Measurements from ENCODE around the gene MAP3K5.

The MAP3K5 gene

DNA sequence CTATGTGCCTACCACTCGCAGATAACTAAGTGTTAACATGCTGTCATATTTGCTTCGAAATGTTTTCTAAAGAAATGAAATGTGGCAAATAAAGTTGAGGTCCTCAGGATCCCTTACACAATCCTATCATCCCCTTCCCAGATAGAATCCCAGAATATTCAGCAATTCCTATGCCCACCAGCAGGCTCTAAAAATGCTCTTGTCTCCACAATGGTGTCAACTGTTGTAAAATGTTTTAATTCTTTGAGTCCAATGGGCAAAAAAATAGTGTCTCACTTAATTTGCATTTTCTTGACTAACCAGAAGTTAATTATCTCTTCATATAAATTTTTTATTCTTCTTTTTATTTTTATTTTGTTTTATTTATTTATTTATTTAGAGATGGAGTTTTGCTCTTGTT lies 138.2 kb downstream of the MAP3K5 start:
- DNase-seq: no peak

DNA sequence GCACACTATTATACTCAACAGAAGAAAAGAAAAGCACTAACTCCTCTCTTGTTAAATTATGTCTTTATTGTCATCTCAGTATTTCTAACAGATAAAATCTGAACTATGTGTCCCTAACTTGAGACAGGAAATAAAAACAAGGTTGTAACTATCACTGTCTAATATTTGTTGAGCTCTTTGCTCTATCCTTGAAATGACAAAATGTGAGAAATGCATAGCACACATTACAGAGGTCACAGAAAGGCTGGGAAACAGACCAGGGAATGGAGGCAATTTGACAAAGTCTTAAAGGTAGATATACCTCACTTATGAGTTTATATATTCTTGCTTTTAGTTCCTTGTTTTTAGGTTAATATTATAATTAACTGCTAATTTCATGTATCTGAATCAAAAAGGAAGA lies 139.6 kb downstream of the MAP3K5 start:
- no peak for DNase-seq

DNA sequence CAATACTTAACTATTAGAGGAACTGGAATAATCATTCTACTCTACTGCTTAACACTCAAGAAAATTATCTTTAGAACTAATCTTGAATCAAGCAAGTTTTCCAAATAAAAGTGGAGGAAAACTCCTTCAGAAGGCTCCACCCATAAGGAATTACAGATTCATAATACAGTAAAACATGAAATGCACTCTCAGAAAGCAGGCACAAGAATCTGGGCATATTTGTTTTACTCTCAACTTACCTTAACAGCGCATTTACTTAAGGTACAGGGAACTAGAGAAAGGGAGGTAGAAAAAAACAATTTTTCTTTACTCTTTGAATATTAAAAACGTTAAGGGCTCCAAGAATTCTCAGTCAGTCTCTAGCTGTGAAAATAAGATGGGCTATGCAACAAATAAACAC lies 140.3 kb downstream of the MAP3K5 start:
- no peak for DNase-seq

DNA sequence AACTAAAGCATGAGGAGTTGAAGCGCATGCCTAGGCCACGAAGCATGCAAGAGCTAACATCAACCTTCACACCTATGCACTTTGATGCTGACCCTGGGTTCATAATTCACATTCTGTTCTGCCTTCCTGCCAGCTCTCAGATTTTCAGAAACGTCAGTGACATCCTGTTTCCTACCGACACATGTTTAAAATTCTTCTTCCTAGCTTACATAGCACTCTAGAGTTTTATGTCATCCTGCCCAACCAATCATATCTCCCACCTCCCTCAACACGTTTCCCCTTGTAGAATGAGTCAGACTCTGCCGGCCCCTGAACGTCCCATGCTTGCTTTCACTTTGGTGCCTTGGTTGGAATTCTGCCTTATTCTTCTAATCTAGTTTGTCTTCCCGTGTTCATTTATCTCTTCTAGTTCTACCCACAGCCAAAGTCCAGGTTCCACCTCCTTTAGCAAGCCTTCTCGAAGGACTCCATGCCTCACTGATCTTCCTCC lies 144.9 kb downstream of the MAP3K5 start:
- DNase-seq: no peak

DNA sequence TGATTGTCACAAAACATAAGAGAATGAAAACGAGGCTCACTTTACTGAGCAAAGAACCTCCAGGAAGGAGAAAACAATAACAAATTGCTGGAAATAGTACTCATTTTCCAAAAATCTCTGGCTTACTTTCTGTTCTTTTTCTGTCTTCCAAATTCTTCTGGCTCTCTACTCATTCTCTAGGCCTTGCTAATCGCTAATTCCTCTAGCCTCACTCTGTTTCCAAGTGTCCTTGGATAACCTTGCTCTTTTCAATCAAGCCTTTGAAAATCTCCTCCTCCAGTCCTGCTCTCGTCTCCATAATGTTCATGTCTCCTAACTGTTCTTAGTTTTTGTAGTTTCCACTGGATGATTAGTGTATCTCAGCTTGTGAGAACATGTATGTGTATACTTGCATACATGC lies 145.9 kb downstream of the MAP3K5 start:
- DNase-seq: no peak

DNA sequence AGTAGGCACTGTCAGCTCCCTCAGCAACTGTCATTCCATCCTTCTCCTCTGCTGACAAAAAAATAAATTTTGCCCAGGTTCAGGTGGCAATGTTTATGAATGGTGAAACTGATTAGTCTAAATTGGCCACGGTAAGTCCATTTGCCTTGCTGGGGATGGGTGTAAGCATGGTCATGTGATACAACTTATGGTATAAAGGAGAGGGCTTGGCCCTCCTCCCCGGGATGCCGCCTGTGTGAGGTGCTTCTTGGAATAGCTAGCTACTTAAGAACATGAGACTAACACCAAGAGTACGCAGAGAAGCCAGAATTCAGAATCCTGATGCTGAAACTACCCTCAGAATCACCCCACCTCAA lies 147.7 kb downstream of the MAP3K5 start:
- DNase-seq: no peak

DNA sequence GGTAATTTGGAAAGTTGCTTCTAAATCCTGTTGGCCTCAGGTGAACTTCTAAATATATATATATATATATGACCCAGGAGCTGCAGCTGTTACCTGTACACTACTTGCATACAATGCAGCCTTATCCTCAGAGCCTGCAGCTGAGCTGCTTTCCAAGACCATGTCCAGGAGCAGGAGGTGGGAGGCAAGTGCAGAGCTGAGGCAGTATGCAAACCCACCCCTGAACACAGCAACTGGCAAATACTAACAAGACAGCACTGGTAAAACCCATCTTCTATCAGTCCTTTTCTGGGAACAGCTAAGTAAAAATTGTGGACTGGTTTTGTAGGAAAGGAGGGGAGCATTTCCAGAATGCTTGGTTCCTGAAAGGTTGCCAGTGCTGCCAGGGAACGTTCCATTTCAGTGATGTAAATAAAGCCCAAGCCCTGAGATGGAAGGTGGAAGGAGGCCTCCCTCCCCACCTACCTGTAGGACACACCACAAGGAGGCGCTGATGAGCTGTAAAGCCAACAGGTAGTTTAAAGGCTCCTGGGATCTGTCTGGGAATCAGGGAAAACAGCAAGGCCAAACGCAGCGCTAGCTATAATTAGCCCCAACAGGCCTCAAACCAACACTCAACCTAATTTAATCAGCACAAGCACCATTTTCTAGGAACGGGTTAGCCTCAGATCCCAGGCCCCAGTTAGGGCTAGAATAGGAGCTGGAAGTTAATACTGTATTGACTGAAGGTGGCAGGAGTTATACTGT lies 148.3 kb downstream of the MAP3K5 start:
- DNase-seq: peak in 50 of 56 donors; percentile 4 to 87 (median 38)

DNA sequence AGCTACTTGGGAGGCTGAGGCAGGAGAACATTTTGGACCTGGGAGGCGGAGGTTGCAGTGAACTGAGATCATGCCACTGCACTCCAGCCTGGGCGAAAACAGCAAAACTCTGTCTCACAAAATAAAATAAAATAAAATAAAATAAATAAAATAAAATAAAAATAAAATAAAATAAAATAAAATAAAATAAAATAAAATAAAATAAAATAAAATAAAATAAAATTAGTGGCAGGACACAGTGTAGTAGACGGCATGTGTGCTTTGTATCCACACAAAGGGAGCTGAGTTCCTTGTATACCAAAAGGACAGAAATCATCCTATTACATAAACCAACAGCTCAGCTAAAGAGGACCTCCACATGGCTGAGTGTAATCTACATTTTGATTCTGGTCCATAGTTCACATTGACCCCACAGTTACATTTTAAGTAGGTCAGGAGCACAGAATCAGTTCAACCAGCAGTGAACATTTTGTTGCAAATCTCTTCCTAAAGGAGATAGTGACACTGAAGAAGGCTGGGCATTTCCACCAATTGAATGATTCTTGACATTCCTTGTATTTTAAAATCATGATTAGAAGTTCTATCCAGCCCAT lies 150.3 kb downstream of the MAP3K5 start:
- no peak for DNase-seq

DNA sequence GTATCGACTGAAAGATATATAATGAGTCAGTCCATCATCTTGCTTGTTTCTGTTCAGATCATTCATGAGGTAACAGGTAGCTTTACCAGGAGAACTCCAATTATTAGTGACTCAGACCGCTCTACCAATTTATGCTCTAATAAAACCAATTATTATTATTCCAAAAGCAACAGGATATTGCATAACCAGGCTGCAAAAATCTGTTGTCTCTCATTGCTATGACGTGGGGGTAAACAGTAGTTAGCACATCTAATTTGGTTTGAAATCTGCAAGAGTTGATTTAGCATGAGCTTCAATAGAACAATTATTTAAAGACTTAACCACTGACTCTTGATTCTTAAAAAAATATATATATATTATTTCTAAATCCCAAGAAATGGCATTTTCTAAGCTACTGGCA lies 151.1 kb downstream of the MAP3K5 start:
- DNase-seq: no peak

DNA sequence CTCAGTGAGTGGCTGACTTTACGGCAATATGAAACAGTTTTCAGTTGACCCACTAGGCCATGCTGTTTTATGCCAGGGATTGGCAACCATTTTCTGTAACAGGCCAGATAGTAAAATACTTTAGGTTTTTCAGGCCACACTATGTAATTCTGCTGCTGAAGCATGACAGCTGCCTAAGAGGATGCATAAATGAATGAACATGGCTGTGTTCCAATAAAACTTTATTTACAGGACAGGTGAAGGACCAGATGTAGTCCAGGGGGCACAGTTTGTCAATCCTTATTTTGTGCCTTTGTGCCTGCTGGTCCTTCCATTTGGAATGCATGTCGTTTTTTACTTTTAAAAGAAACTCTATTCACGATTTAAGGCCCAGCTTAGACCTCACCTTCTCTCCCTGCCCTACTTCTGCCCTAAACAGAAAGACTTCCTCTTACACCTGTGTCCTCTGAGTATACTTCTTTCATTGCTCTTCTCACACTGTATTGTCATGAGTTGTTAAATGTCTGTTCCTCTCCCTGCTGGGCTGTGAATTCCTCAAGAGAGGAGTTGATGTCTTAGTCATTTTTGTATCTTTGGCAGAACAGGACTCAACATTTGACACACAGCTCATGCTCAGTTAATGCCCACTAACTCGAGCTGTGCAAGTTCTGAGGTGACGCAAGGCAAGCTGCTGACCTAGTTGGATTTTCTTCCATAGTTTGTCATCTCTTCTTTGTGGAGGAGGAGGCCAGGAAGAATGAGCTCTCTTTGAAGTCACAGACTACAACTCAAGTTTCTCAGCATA lies 152.0 kb downstream of the MAP3K5 start:
- DNase-seq: no peak

DNA sequence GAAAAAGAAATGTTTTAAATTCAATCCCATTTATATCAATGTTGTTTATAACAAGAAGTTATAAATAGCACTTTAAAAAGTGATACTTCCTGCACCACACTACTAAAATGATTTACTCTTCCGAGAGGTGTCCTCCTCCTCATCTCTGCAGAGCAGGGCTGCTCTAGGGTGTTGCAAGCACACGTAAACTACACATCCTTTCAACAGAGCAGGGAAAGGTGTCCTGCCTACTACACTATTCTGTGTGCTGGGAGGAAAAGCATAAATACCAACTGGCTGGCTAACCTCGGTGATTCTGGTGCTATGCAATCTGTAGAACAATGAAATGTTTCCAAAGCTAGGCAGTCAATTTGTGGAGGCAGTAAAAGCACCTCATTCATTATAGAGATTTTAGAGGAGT lies 152.6 kb downstream of the MAP3K5 start:
- peak in 11 of 56 donors; percentile 2 to 33 (median 11) for DNase-seq

DNA sequence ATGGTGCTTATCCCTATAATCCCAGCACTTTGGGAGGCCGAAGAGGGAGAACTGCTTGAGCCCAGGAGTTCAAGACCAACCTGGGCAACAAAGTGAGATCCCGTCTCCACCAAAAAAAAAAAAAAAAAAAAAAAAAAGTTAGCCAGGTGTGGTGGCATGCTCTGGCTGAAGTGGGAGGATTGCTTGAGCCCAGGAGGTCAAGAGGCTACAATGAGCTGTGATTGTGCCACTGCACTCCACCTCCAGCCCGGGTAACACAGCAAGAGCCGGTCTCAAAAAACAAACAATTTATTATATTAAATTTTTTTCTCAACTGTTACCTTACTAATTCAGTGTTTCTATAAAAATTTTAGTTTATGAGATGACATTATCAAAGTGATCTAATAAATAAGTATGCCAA lies 156.7 kb downstream of the MAP3K5 start:
- no peak for DNase-seq

DNA sequence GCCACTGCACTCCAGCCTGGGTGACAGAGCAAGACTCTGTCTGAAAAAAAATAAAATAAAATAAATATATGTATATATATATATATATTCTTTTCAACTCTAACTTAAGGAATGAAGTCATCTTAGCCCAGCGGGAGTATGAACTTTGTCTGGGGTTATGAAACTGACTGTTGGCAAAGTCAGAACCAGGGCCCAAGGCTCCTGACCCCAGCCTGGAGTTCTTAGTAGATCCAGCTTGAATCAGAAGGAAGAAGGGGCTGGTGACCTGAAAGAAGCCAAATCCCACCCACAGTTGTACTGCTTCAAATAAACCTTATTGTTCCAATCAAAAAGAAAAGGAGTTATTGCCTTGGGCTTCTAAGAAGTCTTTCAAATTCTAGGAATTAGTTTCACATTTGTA lies 158.9 kb downstream of the MAP3K5 start:
- no peak for DNase-seq

DNA sequence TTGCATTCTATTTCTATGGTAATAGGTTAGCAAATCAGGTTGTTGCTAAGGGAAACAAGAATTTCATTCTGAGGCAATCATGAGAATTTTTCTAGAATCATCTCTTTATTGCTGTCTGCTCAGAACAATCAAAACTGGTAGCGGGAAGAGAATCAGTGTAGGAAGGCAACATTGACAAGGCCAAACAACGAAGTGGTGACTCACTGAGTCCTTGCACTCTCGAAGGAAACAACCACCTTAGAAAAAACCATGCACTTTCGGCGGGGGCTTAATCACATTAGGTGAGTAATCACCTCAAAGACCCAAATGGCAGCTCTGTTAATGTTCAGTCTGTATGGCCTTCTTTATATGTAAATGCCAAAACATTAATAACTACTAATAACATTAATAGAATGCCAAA lies 163.3 kb downstream of the MAP3K5 start:
- DNase-seq: peak in 19 of 56 donors; percentile 4 to 64 (median 22)

DNA sequence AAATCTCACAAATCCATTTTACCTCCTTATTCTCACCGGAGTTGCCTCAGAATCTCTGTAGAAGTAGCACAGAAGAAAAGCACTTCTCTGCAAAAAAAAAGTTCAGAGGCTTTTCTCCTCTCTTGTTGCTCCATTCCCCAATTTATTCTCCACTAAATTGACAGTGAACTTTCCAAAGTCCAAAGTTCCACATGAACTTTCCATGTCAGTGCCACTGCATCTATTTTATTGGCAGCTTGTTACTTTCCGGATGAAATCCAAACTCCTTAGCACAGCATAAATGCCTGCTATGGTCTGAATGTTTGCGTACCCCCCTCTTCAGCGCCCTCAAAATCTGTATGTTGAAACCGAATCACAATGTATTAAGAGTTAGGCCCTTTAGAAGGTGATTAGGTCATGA lies 165.1 kb downstream of the MAP3K5 start:
- no peak for DNase-seq

DNA sequence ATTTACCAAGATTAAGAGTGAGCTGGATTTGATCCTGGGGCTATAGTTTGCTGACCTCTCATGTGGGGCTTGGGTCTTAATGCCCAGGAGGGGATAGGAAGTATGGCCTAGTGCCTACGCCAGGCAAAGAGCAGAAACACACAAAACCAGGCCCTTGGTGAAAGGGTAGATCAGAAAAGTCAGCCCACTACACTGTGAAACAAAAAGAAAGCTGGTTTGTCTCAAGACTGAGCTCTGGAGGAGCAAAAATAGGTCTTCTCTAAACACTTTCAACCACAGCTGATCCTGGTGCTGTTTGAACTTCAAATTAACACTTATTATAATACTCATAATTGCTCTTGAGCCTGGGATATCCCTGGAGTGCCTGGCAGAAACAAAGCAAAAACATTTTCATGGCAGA lies 167.0 kb downstream of the MAP3K5 start:
- DNase-seq: no peak

DNA sequence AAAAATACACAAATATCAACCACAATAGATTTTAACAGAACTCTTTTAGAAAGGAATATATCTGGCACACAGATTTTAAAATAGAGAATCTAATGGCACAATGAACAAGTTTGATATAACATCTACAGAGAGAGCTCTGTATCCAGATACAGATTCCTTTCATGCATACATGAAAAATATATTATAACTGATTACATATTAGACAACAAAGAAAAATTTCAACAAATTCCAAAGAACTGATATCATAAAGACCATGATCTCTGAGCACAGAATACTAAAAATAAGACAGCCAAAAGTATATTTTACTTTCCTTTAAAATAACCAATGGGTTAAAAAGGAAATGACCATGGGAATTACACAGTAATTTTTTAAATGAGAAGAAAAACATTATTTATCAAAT lies 167.9 kb downstream of the MAP3K5 start:
- DNase-seq: no peak

DNA sequence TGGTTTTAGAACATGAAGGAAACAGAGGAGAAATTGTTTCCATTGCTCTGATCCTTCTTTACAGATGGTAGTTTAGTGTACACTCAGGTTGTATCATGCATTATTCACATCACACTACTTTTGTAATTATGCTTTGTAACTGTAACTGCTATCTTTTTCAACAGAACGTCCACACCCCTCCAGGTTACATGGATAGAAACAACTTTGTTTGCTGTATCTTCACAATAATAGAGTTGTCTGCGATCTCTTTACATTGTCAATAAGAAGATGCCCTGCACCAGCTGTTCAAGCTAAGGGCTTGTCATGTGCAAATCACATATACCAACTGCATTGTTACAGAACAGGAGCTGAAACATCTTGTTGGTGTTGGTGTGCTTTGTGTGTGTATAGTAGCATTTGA lies 174.2 kb downstream of the MAP3K5 start:
- DNase-seq: no peak

DNA sequence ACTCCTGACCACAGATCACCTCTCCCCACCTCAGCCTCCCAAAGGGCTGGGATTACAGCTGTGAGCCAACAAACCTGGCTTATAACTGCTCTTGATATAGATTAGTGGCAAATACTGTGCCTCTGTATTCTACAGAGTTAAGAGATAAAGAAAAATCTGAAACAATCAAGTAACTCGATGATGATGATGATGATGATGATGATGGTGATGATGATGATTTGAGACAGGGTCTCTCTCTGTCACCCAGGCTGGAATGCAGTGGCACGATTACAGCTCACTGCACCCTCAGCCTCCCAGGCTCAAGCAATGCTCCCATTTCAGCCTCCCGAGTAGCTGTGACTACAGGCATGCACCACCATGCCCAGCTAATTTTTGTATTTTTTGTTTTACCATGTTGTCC lies 175.8 kb downstream of the MAP3K5 start:
- no peak for DNase-seq

DNA sequence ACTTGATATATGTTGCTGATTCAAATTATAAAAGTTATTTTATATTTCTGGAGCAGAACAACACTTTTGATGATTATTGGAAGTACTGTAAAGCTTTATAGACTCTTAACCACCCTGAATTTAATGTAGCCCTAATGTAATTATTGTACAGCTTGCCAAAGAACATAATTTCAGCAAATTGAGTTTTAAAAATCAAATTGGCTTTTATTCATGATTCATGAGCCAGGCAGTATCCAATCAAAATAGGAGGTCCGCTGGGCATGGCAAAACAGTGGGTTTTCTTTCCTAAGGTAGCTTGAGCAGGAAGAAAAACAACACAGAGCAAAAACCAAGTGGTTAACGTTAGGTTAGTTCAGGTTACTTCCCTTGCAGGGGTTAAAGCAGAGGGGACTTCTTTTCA lies 177.3 kb downstream of the MAP3K5 start:
- no peak for DNase-seq

DNA sequence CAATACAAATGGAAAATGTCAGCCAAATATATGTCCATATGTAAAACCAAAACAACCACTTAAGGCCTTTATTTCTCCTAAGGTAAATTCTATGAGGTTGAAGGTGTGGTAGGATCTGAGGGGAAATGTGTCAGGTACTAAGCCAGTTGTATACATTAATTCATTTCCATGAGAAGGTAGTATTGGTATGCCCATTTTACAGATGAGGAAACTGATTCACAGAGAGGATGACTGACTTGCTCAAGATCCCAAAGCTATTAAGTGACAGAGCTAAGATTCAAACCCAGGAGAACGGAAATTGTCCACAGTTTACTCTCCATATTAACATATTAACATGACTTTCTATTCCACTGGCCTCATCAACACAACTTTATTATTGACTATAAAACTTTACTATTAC lies 177.9 kb downstream of the MAP3K5 start:
- DNase-seq: no peak

DNA sequence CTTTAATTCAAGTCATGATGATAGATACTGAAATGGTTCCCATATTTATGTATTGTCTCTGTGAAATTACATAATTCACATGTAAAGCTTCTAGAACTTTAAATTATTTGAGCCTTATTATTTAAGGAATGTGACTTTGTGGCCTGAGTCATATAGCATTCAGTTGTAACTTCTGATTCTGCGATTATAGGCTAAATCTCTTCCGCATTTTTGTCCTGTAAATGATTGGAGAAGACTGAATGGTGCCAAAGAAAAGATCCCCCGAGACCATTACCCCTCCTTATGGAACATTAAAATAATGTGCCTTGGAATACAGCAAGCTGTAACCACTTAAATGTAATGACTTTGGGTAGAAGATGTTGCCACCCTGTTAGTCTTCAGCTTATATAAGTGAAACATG lies 178.8 kb downstream of the MAP3K5 start:
- DNase-seq: no peak

Data from nucleus accumbens (tissue), 56 donors.